ENCODE results near the gene COX20.
"Not testable (repeated sequence)": the region's sequence is repeated elsewhere in the genome, so short reads cannot be mapped to it uniquely, and the experiment has no call there.

Gene COX20, protein sequence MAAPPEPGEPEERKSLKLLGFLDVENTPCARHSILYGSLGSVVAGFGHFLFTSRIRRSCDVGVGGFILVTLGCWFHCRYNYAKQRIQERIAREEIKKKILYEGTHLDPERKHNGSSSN
- total RNA-seq: 29.5 reads per million, percentile 56 among the genes with 10 or more reads in this experiment

DNA sequence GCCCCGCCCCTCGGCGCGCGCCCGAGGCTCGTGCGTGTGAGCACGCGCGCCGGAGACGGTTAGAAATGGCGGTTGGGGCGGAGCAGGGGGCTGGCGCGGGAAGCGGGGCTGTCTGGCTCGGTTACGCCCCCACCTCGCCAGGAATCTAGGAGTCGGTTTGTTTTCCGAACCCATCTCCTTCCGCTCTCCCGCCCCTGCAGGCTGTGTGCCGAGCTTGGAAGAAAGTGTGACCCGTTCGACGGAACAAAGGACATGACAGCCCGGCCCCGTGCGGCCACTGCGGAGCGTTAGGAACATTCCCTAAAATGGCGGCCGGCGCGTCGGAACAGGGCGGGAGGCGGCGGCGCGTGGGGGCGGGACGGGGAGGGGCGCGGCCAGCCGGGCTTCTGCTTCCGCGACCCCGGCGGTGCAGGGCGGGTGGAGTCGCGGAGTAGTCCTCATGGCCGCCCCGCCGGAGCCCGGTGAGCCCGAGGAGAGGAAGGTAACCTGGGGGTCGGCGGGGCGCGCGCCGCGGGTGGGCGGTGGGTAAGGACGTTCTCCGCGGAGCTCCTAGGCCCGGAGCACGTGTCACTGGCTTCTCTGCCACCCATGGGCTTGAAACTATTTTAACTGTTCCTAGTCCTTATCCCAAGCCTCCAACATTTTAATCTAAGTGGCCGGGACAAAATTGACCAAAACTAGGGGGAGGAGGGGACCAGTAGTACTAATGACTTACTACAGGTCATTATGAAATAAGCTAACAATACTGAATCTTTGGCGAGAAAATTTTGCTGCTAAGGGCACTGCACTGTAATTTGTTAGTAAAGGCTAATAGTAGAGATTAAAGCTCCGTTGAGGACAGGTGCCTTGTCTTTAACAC lies at the start of gene COX20:
TSS of gene COX20 (plus strand) at position 383 of the 859 bp plus-strand sequence. CDS start at position 440, 57 bp downstream.
- peak; percentile 82 for DNase-seq

DNA sequence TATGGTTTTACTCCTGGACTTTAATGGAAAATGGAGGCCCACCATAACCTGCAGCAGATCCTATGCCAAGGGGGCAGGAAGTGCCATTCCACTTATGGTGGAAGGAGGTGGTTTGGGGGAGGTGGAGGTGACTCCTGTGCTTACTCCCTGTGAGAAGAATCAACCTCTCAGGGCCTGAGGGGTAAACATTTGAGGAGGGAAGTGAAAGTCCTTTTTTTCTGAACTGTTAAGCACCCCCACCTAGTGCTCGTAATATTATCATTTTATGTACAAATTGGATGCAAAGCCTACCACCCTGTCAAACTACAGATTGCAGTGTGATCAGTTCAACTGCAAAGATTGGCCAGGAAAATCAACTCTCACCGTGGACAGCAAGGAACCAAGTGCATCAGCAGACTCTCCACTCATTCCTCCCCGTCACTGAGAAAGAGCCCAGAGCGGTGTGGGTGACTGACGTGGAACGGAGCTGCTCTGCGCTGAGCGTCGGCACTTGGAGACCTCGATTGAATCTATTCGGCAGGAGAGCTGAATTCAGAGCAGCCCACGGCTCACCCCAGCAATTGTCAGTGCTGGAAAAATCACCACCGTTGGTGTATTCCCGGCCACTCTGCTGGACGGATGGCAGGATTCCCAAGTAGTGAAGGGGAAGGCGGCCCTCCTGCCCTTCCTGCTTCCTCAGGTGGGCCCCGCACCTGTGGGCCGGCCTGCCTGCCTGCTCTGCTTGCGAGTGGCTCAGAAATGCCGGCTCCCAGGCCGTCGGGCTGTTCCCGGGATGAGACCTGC lies 46.8 kb upstream of the COX20 start:
- DNase-seq: no peak

DNA sequence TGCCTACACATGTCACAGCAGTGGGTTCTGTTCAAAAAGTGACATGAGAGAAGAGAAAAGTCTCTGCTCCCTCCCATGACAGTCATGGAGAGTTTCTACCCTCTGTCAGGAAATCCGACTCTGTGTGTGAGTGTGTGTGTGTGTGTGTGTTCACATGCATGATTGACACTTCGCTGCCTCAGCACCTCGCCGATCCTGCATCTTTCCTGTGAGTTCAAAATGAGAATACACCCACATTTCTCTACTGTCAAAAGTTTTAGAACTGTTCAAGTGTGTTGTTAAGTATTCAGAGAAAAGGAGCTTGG lies 46.2 kb upstream of the COX20 start:
- no peak for DNase-seq

DNA sequence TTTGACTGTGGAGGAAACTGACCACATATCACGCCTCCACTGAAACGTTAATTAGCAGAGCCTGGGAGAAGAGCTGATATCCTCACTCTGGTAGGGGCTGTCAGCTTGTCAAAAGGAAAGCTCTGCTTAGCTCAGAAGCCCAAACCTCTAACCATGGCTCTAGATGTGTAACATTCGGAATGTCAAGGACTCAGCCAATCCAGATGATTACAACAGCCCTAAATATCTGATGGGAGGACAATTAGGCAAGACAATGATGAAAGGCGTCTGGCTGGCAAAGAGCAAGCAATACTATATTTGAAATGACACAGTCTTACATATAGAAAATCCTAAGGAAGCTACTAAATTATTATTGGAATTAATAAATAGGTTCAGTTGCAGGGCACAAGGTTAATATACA lies 45.7 kb upstream of the COX20 start:
- no peak for DNase-seq

DNA sequence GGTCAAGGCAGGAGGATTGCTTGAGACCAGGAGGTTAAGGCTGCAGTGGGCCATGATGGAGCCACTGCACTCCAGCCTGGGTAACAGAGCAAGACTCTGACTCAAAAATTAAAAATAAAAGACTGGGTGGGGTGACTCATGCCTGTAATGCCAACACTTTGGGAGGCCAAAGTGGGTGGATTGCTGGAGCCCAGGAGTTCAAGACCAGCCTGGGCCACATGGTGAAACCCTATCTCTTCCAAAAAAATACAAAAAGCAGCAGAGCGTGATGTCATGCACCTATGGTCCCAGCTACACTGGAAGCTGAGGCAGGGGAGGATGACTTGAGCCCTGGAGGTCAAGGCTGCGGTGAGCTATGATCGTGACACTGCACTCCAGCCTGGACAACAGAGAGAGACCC lies 44.4 kb upstream of the COX20 start:
- DNase-seq: no peak

DNA sequence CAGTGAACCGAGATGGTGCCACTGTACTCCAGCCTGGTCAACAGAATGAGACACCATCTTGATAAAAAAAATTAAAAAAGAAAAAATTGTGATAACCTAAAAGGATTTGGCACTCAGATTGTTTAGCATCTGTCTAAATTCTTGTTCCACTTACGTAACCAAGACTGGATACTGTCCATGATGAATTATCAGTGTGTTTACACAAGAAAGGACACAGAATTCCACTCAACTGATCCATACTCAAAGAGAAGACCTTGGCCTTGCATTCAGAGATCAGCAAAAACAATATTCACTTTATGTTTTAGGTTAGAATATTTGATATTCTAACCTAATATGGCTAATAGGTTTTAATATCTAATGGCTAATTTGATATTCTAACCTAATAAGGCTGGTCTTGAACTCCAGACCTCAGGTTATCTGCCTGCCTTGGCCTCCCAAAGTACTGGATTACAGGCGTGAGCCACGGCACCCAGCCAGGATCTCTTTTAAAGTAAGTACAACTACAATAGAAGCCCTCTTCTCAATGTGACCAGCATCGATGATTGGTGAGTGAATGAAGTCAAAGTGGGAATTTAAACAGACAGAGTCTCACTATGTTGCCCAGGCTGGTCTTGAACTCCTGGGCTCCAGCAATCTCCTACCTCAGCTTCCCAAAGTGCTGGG lies 43.1 kb upstream of the COX20 start:
- DNase-seq: no peak

DNA sequence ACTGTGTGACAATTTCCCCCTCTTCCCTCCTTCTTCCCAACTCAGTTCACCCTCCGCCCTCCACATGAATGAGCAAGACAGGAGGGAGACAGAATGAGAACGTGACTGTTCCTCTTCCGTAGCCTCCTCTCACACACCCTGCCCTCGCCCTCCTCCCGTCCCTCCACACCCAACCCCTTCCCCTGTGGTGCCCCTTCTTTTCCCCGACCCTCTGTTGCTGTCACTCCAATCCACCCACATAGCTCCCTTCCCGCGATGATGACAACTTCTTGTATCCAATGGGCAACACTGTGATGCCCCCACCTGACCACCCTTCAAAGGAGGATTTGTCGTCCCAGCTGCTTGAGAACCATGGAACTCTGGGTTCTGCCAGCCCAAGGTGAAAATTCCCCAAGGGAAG lies 41.4 kb upstream of the COX20 start:
- no peak for DNase-seq

DNA sequence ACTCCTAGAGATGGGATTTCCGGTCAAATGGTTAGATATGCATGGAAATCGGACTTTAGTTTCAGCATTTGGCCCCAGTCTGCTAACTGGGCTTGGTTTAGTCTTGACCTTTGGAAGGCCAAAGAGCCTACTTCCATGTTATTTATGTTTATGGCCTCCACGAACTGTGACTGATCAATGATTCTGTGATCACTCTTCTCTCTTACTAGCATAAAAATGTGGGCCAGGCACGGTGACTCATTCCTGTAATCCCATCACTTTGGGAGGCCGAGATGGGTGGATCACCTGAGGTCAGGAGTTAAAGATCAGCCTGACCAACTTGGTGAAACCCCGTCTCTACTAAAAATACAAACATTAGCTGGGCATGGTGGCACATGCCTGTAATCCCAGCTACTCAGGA lies 40.9 kb upstream of the COX20 start:
- DNase-seq: not testable (repeated sequence)

DNA sequence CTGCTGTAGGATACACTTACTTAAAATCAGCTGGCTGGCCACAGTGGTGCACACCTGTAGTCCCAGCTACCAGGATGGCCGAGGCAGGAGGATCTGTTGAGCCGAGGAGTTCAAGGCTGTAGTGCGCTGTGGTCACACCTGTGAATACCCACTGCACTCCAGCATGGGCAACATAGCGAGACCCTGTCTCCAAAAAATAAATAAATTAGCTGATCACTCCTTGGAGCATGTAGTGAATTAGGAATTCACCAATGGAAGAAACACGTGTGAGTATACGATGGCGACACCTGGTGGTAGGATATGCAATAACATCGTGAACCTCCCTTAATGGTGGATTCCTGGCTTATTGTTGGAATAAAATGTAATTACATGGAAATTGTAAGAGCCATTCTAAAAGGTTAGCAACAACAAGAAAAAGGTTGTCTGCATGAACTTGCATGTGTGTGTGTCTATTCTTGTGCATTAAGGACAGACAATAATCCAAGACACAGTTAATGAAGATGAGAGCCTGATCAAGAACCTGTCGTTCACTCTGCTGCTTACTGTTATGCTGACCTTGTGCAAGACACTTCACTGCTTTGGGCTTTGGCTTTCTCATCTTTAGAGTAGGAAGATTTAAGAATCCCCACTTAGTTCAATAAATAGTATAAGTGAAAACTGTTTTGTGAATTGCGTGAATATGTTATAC lies 38.6 kb upstream of the COX20 start:
- DNase-seq: peak; percentile 44

DNA sequence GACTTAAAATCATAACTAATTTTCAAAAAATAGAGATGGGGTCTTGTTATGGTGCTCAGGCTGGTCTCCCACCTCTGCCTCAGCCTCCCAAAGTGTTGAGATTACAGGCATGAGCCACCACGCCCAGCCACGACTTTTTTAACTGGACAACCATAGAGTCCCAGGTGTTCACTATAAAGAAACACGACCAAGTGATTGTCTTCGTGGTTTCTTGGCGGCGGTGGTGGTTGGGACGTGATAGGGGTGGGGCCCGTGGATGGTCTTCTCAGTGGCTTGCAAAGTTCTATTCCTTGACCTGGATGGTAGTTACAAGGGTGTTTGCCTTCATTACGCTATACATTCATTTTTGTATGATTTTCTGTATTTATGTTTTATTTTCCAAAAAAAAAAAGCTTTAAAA lies 34.6 kb upstream of the COX20 start:
- DNase-seq: no peak

DNA sequence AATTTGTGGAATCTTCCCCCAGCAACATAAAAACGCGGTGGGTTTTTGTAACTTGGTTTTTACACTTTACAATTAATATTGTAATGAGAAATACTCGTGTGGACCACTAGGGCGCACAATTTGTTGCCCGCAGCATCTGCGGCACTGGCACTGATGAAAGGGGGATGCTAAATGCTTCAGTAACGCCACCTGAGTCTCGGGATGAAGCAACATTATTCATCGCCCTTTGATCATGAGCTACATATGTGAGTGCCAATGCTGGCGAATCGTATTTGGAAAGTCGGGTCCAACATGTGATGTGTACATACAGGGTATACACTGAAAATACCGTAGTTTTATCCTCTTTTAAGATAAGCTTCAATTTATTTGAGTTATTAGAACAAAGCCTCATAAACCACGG lies 34.2 kb upstream of the COX20 start:
- peak; percentile 37 for DNase-seq

DNA sequence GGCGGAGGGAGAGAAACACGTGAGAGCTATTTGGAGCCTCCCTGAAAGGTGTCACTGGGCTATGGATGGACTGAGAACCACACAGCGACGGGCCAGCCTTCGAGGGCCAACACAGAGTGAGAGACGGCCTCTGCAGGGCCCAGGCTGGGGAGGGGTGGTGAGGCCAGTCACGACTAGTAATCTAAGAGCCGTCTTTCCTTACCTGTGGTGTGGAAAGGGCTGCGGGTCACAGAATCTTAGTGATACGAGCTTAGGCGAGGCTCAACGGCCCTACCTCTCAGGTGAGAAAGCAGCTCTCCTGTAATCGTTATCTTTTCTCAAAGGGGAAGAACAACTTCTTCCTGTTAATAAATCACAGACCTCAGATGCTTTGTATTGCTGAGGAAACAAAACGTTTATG lies 33.4 kb upstream of the COX20 start:
- DNase-seq: no peak

DNA sequence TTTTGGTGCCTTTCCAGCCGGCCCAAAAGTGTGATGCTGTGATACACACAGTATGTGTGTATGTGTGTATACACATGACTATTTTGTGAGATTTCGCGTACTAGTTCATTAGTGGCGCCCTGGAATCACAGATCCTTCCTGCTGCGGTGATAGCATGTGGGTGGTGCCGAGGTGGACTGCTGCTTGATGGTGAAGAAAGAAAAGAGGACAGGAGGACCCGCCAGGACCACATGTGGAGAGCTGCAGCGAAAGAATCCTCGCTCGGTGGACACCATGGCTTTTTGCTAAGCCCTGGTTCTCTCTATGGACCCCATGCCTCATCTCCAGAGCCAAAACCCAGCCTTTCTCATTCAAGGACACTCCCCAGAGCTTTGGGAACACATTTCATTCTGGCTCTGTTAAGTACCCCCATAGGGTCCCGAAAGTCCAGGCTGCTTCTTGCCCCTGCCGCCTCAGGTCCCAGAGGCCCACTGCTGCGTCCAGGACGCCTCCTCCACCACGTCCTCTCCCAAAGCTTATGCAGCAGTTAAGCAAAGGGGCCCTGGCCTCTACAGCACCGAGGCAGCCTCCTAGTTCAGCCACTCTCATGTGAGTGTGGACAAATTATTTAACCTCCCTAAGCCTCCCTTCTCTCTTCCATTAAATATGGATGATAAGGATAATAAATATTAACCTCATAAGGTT lies 32.8 kb upstream of the COX20 start:
- no peak for DNase-seq

DNA sequence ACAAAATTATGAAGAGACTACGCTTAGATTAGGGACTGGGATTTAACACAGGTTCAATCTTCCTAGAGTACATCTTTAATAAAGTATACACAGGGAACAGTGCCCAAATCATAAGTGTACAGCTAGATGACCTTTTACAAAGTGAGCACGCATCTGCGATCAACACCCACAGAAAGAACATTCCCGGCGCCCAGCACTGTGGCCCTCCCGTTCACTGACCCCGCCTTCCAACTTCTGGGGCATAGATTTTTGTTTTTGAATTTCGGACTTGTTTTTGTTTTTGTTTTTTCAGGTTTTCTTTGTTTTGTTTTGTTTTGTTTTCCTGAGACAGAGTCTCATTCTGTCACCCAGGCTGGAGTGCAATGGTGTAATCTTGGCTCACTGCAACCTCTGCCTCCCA lies 30.6 kb upstream of the COX20 start:
- no peak for DNase-seq

DNA sequence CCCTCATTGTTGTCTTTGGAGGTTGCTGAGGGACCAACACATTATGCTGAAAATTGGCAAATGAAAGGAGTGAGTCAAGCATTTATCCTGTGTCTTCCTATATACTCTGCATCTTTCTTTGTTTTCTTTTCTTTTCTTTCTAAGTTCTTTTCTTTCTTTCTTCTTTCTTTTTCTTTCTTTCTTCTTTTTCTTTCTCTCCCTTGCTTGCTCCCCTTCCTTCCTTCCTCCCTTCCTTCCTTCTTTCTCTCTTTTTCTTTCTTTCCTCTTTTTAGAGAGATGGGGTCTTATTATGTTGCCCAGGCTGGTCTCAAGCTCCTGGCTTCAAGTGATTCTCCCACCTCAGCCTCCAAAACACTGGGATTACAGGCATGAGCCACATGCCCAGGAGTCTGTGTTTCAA lies 28.3 kb upstream of the COX20 start:
- DNase-seq: no peak

DNA sequence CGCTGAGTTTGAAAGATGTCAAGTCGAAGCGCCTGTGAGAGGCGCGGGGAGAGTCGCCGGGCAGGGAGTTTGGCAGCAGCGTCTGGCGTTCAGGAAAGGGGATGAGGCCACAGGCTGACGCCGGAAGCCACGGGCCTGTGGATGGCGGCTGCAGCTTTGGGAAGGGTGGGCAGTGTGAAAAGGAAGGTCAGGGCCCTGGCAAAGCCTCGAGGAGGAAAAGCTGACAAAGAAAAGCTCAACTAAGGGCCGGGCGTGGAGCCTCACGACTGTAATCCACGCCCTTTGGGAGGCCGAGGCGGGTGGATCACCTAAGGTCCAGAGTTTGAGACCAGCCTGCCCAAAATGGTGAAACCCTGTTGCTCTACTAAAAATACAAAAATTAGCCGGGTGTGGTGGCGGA lies 25.2 kb upstream of the COX20 start:
- DNase-seq: no peak

DNA sequence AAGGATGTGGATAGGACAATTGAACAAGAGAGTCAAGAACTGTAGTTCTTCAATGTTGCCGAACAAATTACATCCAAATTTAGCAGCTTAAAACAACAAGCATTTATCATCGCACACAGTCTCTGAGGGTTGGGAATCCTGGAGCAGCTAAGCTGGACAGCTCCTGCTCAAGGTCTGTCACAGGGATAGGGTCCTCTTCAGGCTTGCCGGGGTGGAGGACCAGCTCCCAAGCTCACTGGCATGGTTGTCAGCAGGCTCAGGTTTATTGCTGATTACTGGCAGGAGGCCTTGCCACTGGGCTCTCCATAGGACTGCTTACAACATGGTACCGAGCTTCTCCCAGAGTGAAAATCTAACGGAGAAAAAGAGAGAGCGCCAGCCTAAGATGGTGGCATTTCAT lies 22.1 kb upstream of the COX20 start:
- DNase-seq: no peak

DNA sequence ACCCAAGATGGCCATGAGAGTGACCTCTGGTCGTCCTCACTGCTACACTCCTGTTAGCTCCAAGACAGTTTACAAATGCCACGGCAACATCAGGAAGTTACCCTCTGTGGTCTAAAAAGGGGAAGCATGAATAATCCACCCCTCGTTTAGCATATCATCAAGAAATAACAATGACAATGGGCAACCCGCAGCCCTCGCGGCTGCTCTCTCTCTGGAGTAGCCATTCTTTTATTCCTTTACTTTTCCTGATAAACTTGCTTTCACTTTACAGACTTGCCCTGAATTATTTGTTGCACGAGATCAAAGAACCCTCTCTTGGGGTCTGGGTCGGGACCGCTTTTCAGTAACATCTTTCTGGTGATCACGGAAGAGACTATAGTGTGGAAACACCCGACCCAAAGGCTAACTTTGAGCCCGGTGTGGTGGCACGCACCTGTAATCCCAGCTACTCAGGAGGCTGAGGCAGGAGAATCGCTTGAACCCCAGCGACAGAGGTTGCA lies 19.8 kb upstream of the COX20 start:
- DNase-seq: no peak

DNA sequence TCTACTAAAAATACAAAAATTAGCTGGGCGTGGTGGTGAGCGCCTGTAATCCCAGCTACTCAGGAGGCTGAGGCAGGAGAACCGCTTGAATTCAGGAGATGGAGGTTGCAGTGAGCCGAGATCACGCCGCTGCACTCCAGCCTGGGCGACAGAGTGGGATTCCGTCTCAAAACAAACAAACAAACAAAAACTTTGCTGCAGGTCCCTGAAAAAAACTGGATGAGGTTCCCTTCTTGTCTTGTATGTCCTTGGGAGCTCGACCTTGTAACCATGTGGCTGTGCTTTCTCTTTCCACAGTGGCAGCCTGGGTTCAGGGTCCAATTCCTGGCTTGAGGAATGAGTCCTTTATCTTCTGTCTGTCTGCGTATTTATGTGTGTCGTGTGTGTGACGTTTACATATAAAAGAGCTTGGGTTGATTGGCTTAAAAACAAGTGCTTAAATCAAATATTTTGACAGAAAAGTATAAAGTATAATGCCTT lies 18.0 kb upstream of the COX20 start:
- DNase-seq: no peak

DNA sequence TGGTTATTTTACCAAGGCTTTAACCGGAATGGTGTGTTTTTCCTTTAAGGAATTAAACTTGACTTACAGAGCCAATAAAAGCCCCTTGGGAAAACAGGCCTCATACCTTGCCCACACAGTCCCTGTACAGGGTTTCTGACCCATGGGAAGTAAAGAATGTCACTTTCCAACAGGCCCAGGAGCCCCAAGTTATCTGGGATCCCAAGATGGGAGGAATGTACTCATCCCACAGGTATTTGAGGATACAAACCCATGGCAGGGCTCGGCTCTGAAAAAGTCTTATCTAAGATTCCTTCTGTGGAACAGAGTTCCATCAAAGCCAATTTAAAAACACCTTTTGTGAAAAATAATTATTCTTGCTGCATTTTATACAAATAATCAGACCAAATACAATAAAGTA lies 15.3 kb upstream of the COX20 start:
- DNase-seq: no peak

DNA sequence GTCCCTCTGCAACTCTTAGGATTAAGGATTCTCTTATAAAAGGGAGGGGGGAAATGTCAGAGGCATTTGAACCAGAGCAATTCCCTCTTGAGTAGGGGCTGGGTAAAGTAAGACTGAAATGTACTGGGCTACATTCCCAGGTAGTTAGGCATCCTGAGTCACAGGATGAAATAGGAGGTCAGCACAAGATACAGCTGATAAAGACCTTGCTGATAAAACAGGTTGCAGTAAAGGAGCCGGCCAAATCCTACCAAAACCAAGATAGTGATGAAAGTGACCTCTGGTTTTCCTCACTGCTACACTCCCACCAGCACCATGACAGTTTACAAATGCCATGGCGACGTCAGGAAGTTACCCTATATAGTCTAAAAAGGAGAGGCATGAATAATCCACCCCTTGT lies 14.3 kb upstream of the COX20 start:
- no peak for DNase-seq

DNA sequence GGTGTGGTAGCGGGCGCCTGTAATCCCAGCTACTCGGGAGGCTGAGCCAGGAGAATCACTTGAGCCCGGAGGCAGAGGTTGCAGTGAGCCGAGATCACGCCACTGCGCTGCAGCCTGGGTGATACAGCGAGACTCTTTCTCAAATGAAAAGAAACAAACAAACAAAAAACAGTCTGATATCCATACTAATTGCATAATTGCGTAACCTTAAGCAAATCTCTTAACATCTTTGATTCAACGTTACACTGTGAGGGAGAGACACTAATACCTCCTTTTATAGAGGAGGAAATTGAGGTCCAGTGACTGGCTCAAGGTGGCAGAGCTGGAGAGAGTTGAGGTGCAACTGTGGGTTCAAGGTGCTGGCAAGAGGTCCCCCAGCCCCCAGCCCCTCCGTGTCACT lies 12.6 kb upstream of the COX20 start:
- DNase-seq: no peak

Data from effector CD4-positive, alpha-beta T cell (primary cell).